PC-9 (cell line): ENCODE measurements around the gene DAB1. TPM values are rescaled to one million over a fixed set of nuclear protein-coding genes. Genes with fewer than 3 reads are reported as not detected.

ENCODE experiments used
- BruUV-seq: library from RNA; stranded (reverse); fragments of 400-500 nt; replicated peaks from 2 replicates; lab custom pipeline; 2021; lab: Mats Ljungman, UMichigan
- CTCF ChIA-PET: fragments of 300-600 bp; sonication (Branson Sonifier 250); formaldehyde crosslinking; loops from one replicate; lab custom pipeline; 2022; ENCODE audit warnings: antibody characterized with exemption; lab: Charles Lee
- POLR2A ChIA-PET: fragments of 300-600 bp; sonication (Branson Sonifier 250); formaldehyde crosslinking; loops from one replicate; lab custom pipeline; 2022; ENCODE audit warnings: antibody characterized with exemption; ENCODE audit not compliant: unreplicated experiment; lab: Charles Lee
- DNase-seq, 2 experiments: peaks; one replicate each; pipeline versions ENCODE4 v3.0.0 to v3.0.0-alpha.2; 2015 to 2022; ENCODE audit warnings: mixed read lengths in 1 of 2
- H2AFZ ChIP-seq: fragments of 200-600 bp; sonication (generic); 2 replicates; pipeline ENCODE4 v1.8.1; 2017; ENCODE audit warnings: antibody characterized with exemption
- H3F3A ChIP-seq: fragments of 200-600 bp; sonication (generic); 2 replicates; pipeline ENCODE4 v1.8.1; 2017; ENCODE audit warnings: antibody characterized with exemption, mild to moderate bottlenecking, low read depth; ENCODE audit not compliant: insufficient read depth
- H3K27ac ChIP-seq: fragments of 200-600 bp; sonication (generic); 2 replicates; pipeline ENCODE4 v1.6.1; 2016; ENCODE audit warnings: mixed run types
- H3K27me3 ChIP-seq: fragments of 200-600 bp; sonication (generic); 2 replicates; pipeline ENCODE4 v1.6.1; 2016; ENCODE audit warnings: low read depth, mixed run types; ENCODE audit not compliant: insufficient read depth
- H3K36me3 ChIP-seq: fragments of 200-600 bp; sonication (generic); 2 replicates; pipeline ENCODE4 v1.6.1; 2016; ENCODE audit warnings: low read depth, mixed run types
- H3K4me1 ChIP-seq: fragments of 200-600 bp; sonication (generic); replicated peaks from 2 replicates; pipeline ENCODE4 v1.6.1; 2016; ENCODE audit warnings: mixed run types; ENCODE audit not compliant: insufficient read depth
- H3K4me2 ChIP-seq: fragments of 200-600 bp; sonication (generic); 2 replicates; pipeline ENCODE4 v1.6.1; 2017; ENCODE audit warnings: mixed run types
- H3K4me3 ChIP-seq: fragments of 200-600 bp; sonication (generic); 2 replicates; pipeline ENCODE4 v1.6.1; 2016; ENCODE audit warnings: mixed run types
- H3K79me2 ChIP-seq: fragments of 200-600 bp; sonication (generic); 2 replicates; pipeline ENCODE4 v1.6.1; 2017; ENCODE audit warnings: low read depth, mixed run types
- H3K9me2 ChIP-seq: fragments of 200-600 bp; sonication (generic); 2 replicates; pipeline ENCODE4 v1.8.1; 2017; ENCODE audit warnings: mild to moderate bottlenecking; ENCODE audit not compliant: insufficient read depth
- H3K9me3 ChIP-seq: fragments of 200-600 bp; sonication (generic); 2 replicates; pipeline ENCODE4 v1.8.1; 2016; ENCODE audit warnings: low read depth; ENCODE audit not compliant: insufficient read depth
- H4K20me1 ChIP-seq: fragments of 200-600 bp; sonication (generic); 2 replicates; pipeline ENCODE4 v1.8.1; 2017; ENCODE audit not compliant: insufficient read depth
- EZH2 ChIP-seq: fragments of 200-600 bp; sonication (generic); IDR thresholded peaks from 2 replicates; pipeline ENCODE4 v1.8.0; 2017; ENCODE audit warnings: antibody characterized with exemption, low read depth
- intact Hi-C: fragments of 100-400 bp; cut with micrococcal nuclease; formaldehyde crosslinking; loops from one replicate; pipeline ENCODE4 v1.10.0; 2022; ENCODE audit not compliant: unreplicated experiment
- total RNA-seq: library from RNA; stranded (reverse); gene quantifications from 2 replicates; pipeline ENCODE4 v1.2.3, GENCODE V29; 2021
- TF ChIP-seq, protein P1 (sequence below): fragments of 200-600 bp; sonication (generic); conservative IDR thresholded peaks from 2 replicates; pipeline ENCODE4 v1.6.1; 2017; ENCODE audit warnings: mixed run types, antibody characterized with exemption, mild to moderate bottlenecking, moderate library complexity

Gene DAB1
- total RNA-seq, 1 experiment from 2014 or later: not detected

DNA sequence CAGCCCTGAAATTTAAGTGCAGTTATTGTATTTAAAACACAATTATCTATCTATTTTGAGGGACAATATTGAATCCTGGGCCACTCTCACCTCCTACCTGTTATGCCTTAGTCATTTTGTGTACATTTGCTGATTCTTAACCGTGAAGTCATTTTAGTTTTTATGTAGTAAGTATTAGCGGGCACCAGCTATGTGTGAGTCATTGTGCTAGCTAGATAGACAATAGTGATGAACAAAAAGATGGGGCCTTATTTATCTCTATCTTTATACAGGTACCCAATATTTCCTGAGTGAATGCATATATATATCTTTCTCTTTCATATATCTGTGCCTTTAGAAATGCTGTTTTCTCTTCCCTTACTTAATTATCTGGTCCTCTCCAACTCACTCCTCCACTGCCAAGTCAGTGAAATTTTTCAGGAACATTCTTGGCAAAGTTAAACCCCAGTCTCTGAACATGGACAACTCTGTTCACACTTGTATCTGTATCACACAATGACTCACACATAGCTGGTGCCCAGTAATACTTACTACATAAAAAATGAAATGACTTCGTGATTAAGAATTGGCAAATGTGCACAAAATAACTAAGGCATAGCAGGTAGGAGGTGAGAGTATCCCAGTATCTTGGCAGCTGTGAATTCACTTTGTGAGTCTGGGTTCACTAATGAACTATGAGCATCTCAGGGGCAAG lies 292.0 kb downstream of the DAB1 start:
- H3K36me3 ChIP-seq: no peaks in the 10 kb centered on the region
- no peaks in the 10 kb centered on the region for H3K9me2 ChIP-seq
- intact Hi-C loops: no loop called here
- BruUV-seq: no TSS peak
- CTCF ChIA-PET: no interaction called here
- H3F3A ChIP-seq: no peaks in the 10 kb centered on the region
- no peak overlapping the region for H3K27ac ChIP-seq
- H3K4me2 ChIP-seq: no peak overlapping the region
- peaks cover 18% of the 10 kb centered on the region; the same call in 1 of the 2 replicates for H3K27me3 ChIP-seq
- no peak for TF ChIP-seq EZH2
- TF ChIP-seq, protein P1, sequence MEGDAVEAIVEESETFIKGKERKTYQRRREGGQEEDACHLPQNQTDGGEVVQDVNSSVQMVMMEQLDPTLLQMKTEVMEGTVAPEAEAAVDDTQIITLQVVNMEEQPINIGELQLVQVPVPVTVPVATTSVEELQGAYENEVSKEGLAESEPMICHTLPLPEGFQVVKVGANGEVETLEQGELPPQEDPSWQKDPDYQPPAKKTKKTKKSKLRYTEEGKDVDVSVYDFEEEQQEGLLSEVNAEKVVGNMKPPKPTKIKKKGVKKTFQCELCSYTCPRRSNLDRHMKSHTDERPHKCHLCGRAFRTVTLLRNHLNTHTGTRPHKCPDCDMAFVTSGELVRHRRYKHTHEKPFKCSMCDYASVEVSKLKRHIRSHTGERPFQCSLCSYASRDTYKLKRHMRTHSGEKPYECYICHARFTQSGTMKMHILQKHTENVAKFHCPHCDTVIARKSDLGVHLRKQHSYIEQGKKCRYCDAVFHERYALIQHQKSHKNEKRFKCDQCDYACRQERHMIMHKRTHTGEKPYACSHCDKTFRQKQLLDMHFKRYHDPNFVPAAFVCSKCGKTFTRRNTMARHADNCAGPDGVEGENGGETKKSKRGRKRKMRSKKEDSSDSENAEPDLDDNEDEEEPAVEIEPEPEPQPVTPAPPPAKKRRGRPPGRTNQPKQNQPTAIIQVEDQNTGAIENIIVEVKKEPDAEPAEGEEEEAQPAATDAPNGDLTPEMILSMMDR: no peak
- no peak for DNase-seq
- POLR2A ChIA-PET: no interaction called here
- no peak overlapping the region for H3K4me3 ChIP-seq
- H3K4me1 ChIP-seq: no peaks in the 10 kb centered on the region
- no peaks in the 10 kb centered on the region for H4K20me1 ChIP-seq
- H2AFZ ChIP-seq: no peak overlapping the region
- no peaks in the 10 kb centered on the region for H3K79me2 ChIP-seq
- no peaks in the 10 kb centered on the region for H3K9me3 ChIP-seq

DNA sequence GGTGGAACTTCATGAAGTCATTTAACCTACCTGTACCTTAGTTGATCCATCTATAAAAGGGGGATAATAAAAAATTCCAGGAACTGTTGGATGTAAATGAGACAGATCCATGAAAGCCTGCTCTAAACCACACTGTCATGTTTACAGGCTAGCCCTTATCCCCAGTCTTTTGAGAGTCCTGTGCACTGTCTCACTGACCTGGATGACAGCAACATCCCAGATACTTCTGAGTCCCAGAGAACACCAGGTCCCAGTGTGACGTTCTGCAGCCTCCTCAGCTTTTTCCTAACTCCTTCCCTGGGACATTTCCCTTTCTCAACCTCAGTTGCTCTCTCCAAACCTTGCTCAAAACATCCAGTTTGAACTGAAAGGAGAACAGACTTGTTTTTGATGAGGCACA lies 292.6 kb downstream of the DAB1 start:
- POLR2A ChIA-PET: no interaction called here
- CTCF ChIA-PET: no interaction called here
- H3K36me3 ChIP-seq: no peaks in the 10 kb centered on the region
- no peak for TF ChIP-seq EZH2
- TF ChIP-seq, protein P1: no peak
- H3K79me2 ChIP-seq: no peaks in the 10 kb centered on the region
- DNase-seq: no peak
- no peak overlapping the region for H2AFZ ChIP-seq
- no TSS peak for BruUV-seq
- no peaks in the 10 kb centered on the region for H3K9me3 ChIP-seq
- H3K9me2 ChIP-seq: no peaks in the 10 kb centered on the region
- H3F3A ChIP-seq: no peaks in the 10 kb centered on the region
- no peak overlapping the region for H3K4me3 ChIP-seq
- H3K27ac ChIP-seq: no peak overlapping the region
- no peak overlapping the region for H3K4me2 ChIP-seq
- H4K20me1 ChIP-seq: no peaks in the 10 kb centered on the region
- no peaks in the 10 kb centered on the region for H3K4me1 ChIP-seq
- H3K27me3 ChIP-seq: peaks cover 13% of the 10 kb centered on the region; the same call in 1 of the 2 replicates
- intact Hi-C loops: no loop called here

DNA sequence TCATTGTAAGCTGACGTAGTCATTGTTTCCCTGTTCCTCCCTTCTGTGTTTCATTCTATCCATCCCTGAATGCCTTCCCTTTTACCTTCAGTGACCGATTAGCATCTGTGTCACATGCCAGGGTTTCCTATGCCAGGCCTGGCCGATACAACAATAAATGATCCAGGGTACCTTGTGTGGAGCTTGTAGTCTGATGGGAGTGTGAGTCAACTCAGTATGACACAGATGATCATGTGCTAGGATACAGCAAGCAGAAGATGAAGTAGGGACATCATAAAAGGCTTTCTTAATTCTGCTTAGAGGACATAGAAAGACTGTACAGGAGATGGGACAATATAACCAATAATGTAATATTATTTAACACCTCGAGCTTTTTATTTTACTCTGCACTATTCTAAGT lies 294.0 kb downstream of the DAB1 start:
- ChIA-PET POLR2A (no interaction called here), CTCF (no interaction called here)
- no peaks in the 10 kb centered on the region for H3F3A ChIP-seq
- no peaks in the 10 kb centered on the region for H4K20me1 ChIP-seq
- intact Hi-C loops: no loop called here
- no peaks in the 10 kb centered on the region for H3K9me3 ChIP-seq
- no peak overlapping the region for H3K27ac ChIP-seq
- no peaks in the 10 kb centered on the region for H3K9me2 ChIP-seq
- H3K4me3 ChIP-seq: no peak overlapping the region
- H3K4me2 ChIP-seq: no peak overlapping the region
- no peak for TF ChIP-seq EZH2
- TF ChIP-seq, protein P1: no peak
- no peaks in the 10 kb centered on the region for H3K79me2 ChIP-seq
- H3K4me1 ChIP-seq: no peaks in the 10 kb centered on the region
- peaks cover 13% of the 10 kb centered on the region; the same call in 1 of the 2 replicates for H3K27me3 ChIP-seq
- BruUV-seq: no TSS peak
- no peaks in the 10 kb centered on the region for H3K36me3 ChIP-seq
- DNase-seq: no peak
- H2AFZ ChIP-seq: no peak overlapping the region
